ENCODE results near the gene RALGDS.

DNA sequence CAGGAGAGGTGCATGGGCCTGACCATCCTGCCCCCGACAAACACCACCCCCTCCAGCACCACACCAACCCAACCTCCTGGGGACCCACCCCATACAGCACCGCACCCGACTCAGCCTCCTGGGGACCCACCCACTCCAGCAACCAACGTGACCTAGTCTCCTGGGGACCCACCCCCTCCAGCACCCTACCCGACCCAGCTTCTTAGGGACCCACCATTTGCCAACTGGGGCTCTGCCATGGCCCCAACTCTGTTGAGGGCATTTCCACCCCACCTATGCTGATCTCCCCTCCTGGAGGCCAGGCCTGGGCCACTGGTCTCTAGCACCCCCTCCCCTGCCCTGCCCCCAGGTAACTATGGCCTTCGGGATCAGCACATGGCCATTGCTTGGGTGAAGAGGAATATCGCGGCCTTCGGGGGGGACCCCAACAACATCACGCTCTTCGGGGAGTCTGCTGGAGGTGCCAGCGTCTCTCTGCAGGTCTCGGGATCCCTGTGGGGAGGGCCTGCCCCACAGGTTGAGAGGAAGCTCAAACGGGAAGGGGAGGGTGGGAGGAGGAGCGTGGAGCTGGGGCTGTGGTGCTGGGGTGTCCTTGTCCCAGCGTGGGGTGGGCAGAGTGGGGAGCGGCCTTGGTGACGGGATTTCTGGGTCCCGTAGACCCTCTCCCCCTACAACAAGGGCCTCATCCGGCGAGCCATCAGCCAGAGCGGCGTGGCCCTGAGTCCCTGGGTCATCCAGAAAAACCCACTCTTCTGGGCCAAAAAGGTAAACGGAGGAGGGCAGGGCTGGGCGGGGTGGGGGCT is 54.7 kb downstream of the RALGDS start:
- TF ChIP-seq, protein P1, sequence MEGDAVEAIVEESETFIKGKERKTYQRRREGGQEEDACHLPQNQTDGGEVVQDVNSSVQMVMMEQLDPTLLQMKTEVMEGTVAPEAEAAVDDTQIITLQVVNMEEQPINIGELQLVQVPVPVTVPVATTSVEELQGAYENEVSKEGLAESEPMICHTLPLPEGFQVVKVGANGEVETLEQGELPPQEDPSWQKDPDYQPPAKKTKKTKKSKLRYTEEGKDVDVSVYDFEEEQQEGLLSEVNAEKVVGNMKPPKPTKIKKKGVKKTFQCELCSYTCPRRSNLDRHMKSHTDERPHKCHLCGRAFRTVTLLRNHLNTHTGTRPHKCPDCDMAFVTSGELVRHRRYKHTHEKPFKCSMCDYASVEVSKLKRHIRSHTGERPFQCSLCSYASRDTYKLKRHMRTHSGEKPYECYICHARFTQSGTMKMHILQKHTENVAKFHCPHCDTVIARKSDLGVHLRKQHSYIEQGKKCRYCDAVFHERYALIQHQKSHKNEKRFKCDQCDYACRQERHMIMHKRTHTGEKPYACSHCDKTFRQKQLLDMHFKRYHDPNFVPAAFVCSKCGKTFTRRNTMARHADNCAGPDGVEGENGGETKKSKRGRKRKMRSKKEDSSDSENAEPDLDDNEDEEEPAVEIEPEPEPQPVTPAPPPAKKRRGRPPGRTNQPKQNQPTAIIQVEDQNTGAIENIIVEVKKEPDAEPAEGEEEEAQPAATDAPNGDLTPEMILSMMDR (IDR thresholded peaks at IDR 0.05), result no peak
- no peak for TF ChIP-seq EZH2 (IDR thresholded peaks at IDR 0.05; ENCODE audit: borderline replicate concordance, insufficient read depth, low read depth, low read length, poor library complexity, severe bottlenecking)
